Lower lobe of right lung (tissue), 2 donors: ENCODE measurements around the gene SLC11A1. TPM values are rescaled to one million over a fixed set of nuclear protein-coding genes. Genes with fewer than 3 reads are reported as not detected.
A peak's percentile ranks its signal among the peaks of the same experiment; 100 is the strongest.

Source experiments
- ATAC-seq, 2 donors: fragments of 200-7000 bp; cut with Tn5 transposase; one replicate each; pipeline ENCODE4 v1.9.1; 2020 to 2022; ENCODE audit warnings: mild to moderate bottlenecking in 2 of 2, moderate library complexity in 2 of 2
- DNase-seq: peaks from one replicate; pipeline ENCODE4 v3.0.0-alpha.2; 2020
- H3K27ac ChIP-seq: fragments of 200-600 bp; one replicate; pipeline ENCODE4 v1.8.0; 2022
- H3K27me3 ChIP-seq: fragments of 200-600 bp; one replicate; pipeline ENCODE4 v1.8.0; 2022; ENCODE audit warnings: low read depth
- H3K36me3 ChIP-seq: fragments of 200-600 bp; one replicate; pipeline ENCODE4 v1.8.0; 2022; ENCODE audit warnings: mild to moderate bottlenecking
- H3K4me1 ChIP-seq: fragments of 200-600 bp; one replicate; pipeline ENCODE4 v1.8.0; 2022
- H3K4me3 ChIP-seq: fragments of 200-600 bp; one replicate; pipeline ENCODE4 v1.8.0; 2022; ENCODE audit warnings: mild to moderate bottlenecking
- H3K9me3 ChIP-seq: fragments of 200-600 bp; one replicate; pipeline ENCODE4 v1.8.0; 2022
- CTCF ChIP-seq: fragments of 200-600 bp; IDR thresholded peaks from one replicate; pipeline ENCODE4 v1.8.0; 2022; ENCODE audit warnings: antibody characterized with exemption, mild to moderate bottlenecking
- intact Hi-C: fragments of 100-400 bp; cut with DNase I; formaldehyde crosslinking; loops from one replicate; pipeline ENCODE4 v1.11.0; 2022
- total RNA-seq: library from RNA; stranded (reverse); fragmentation: NEBNext Ultra II Directional; extraction: Animal tissue kit (Norgen Biotek cat#: 25700); gene quantifications from one replicate; pipeline ENCODE4 v1.2.1, GENCODE V29; 2021
- donor health status: DM: no; HTN: yes; CAD: no; lungs with severe emphysema.

Gene SLC11A1
- total RNA-seq, 1 donor from 2014 or later = 419 TPM

GRCh38 chr2:218397463-218397819 lies 15.4 kb downstream of the SLC11A1 start:
- Histone ChIP-seq H3K4me3 (peak overlapping the region; percentile 99), H3K27ac (peak overlapping the region; percentile 100), H3K9me3 (no peaks in the 10 kb centered on the region), H3K36me3 (peaks cover 16% of the 10 kb centered on the region), H3K4me1 (peaks cover 47% of the 10 kb centered on the region), H3K27me3 (no peaks in the 10 kb centered on the region)
- intact Hi-C loops = no loop called here
- TF ChIP-seq CTCF = no peak
- DNase-seq (no peak), ATAC-seq (no peak)

- peaks cover 51% of the 10 kb centered on the region for H3K4me1 ChIP-seq
- no peak for TF ChIP-seq CTCF
Measured at GRCh38 chr2:218397820-218398436, 15.9 kb downstream of the SLC11A1 start.

GRCh38 chr2:218398437-218399390 lies 16.6 kb downstream of the SLC11A1 start:
- H3K4me1 ChIP-seq = peaks cover 59% of the 10 kb centered on the region
- H3K9me3 ChIP-seq = no peaks in the 10 kb centered on the region
- intact Hi-C loops = no loop called here
- H3K27me3 ChIP-seq = no peaks in the 10 kb centered on the region
- ATAC-seq (peak; percentile 60 to 65), DNase-seq (peak; percentile 89)
- peak overlapping the region; percentile 99 for H3K4me3 ChIP-seq
- H3K36me3 ChIP-seq = peaks cover 29% of the 10 kb centered on the region
- H3K27ac ChIP-seq = peak overlapping the region; percentile 100
- no peak for TF ChIP-seq CTCF

More at GRCh38 chr2:218397820-218398436, 15.9 kb downstream of the SLC11A1 start:
- ATAC-seq (peak; percentile 9 to 28), DNase-seq (peak; percentile 89)
- H3K27ac ChIP-seq = peak overlapping the region; percentile 100
- H3K27me3 ChIP-seq = no peaks in the 10 kb centered on the region
- peaks cover 21% of the 10 kb centered on the region for H3K36me3 ChIP-seq
- H3K9me3 ChIP-seq = no peaks in the 10 kb centered on the region
- peak overlapping the region; percentile 99 for H3K4me3 ChIP-seq
- intact Hi-C loops = no loop called here

GRCh38 chr2:218399391-218400166 lies 17.5 kb downstream of the SLC11A1 start, which contains the start of gene CTDSP1:
Gene CTDSP1 (plus strand): TSS chr2:218399868. CDS start chr2:218400091, 223 bp downstream.
- Histone ChIP-seq H3K36me3 (peaks cover 34% of the 10 kb centered on the region), H3K27ac (peak within 1 kb of the TSS; percentile 100), H3K9me3 (no peaks in the 10 kb centered on the region), H3K4me3 (peak within 1 kb of the TSS; percentile 99), H3K4me1 (peaks cover 60% of the 10 kb centered on the region), H3K27me3 (no peaks in the 10 kb centered on the region)
- peak; percentile 17 for TF ChIP-seq CTCF
- peak; percentile 66 to 71 for ATAC-seq
- DNase-seq = peak; percentile 97
- intact Hi-C loops = no loop called here
